ENCODE data around the gene MAK. TPM values are rescaled to one million over a fixed set of nuclear protein-coding genes. Genes with fewer than 3 reads are reported as not detected.
"Not testable (repeated sequence)": the region's sequence is repeated elsewhere in the genome, so short reads cannot be mapped to it uniquely, and the experiment has no call there.

The MAK gene
- total and polyA plus RNA-seq, 2 donors (not counting 1 experiment from before 2014, with no cell fraction given): 0.04 TPM; not detected in 1

- Histone ChIP-seq H3K79me2 (ENCODE audit: control insufficient read depth, insufficient read depth, low read length) (no peaks in the 10 kb centered on the region), H4K20me1 (ENCODE audit: control insufficient read depth, insufficient read depth, low read length, poor library complexity, severe bottlenecking) (no peaks in the 10 kb centered on the region), H3K27ac (ENCODE audit: low read length in 2 of 2) (no peak overlapping the region), H3K9ac (ENCODE audit: low read length) (no peak overlapping the region), H3K4me2 (replicated peaks; ENCODE audit: low read depth, low read length, poor library complexity, severe bottlenecking) (no peak overlapping the region), H3K27me3 (replicated peaks in 1 of 4; ENCODE audit: control extremely low read depth in 1 of 4, control insufficient read depth in 3 of 4, insufficient read depth in 4 of 4, low read length in 3 of 4) (no peaks in the 10 kb centered on the region), H3K36me3 (replicated peaks in 1 of 2; ENCODE audit: control extremely low read depth in 1 of 2, control insufficient read depth in 1 of 2, extremely low read depth in 1 of 2, insufficient read depth in 2 of 2, low read length in 1 of 2) (no peaks in the 10 kb centered on the region), H3K4me3 (ENCODE audit: control extremely low read depth in 1 of 5, extremely low read depth in 1 of 5, insufficient read depth in 1 of 5, low read depth in 2 of 5, low read length in 4 of 5) (no peak overlapping the region), H3K4me1 (ENCODE audit: control insufficient read depth in 2 of 2, insufficient read depth in 2 of 2, low read length in 2 of 2) (no peaks in the 10 kb centered on the region), H3K9me3 (ENCODE audit: control extremely low read depth in 1 of 3, control insufficient read depth in 2 of 3, insufficient read depth in 1 of 3, low read length in 2 of 3) (no peaks in the 10 kb centered on the region), H2AFZ (ENCODE audit: insufficient read depth, low read depth, low read length, poor library complexity, severe bottlenecking) (no peak overlapping the region)
- no peaks in the 10 kb centered on the region for H3K9me3 Mint-ChIP-seq (ENCODE audit: insufficient read depth)
- ATAC-seq (ENCODE audit: low read depth) (no peak), DNase-seq (no peak)
- no peak overlapping the region for H3K27ac Mint-ChIP-seq
- 90% methylated on average over 5 of the region's 8 CpGs for WGBS (ENCODE audit: insufficient coverage)
- TF ChIP-seq CTCF (IDR thresholded peaks at IDR 0.05) (no peak), EZH2 (IDR thresholded peaks at IDR 0.05; ENCODE audit: borderline replicate concordance, insufficient read depth, low read depth, low read length, poor library complexity, severe bottlenecking) (no peak)
- ChIA-PET CTCF (no interaction called here), POLR2A (no interaction called here)
- no peak overlapping the region for H3K4me3 Mint-ChIP-seq
- intact Hi-C loops (cut with micrococcal nuclease): no loop called here
- no peaks in the 10 kb centered on the region for H3K4me1 Mint-ChIP-seq
- H3K27me3 Mint-ChIP-seq: no peaks in the 10 kb centered on the region
These were observed 14.0 kb downstream of the MAK start for GRCh38 chr6:10824297-10824696.

- intact Hi-C loops (cut with micrococcal nuclease); H3K4me1 ChIP-seq (ENCODE audit: control insufficient read depth in 2 of 2, insufficient read depth in 2 of 2, low read length in 2 of 2); H3K4me1 Mint-ChIP-seq; H3K4me3 ChIP-seq (ENCODE audit: control extremely low read depth in 1 of 5, extremely low read depth in 1 of 5, insufficient read depth in 1 of 5, low read depth in 2 of 5, low read length in 4 of 5); H3K9me3 ChIP-seq (ENCODE audit: control extremely low read depth in 1 of 3, control insufficient read depth in 2 of 3, insufficient read depth in 1 of 3, low read length in 2 of 3); H3K27ac ChIP-seq (ENCODE audit: low read length in 2 of 2); H2AFZ ChIP-seq (ENCODE audit: insufficient read depth, low read depth, low read length, poor library complexity, severe bottlenecking); H4K20me1 ChIP-seq (ENCODE audit: control insufficient read depth, insufficient read depth, low read length, poor library complexity, severe bottlenecking); H3K4me2 ChIP-seq (replicated peaks; ENCODE audit: low read depth, low read length, poor library complexity, severe bottlenecking); DNase-seq; ATAC-seq (ENCODE audit: low read depth); H3K27ac Mint-ChIP-seq; H3K9ac ChIP-seq (ENCODE audit: low read length); H3K27me3 Mint-ChIP-seq; H3K36me3 ChIP-seq (replicated peaks in 1 of 2; ENCODE audit: control extremely low read depth in 1 of 2, control insufficient read depth in 1 of 2, extremely low read depth in 1 of 2, insufficient read depth in 2 of 2, low read length in 1 of 2); CTCF ChIA-PET; H3K9me3 Mint-ChIP-seq (ENCODE audit: insufficient read depth); H3K79me2 ChIP-seq (ENCODE audit: control insufficient read depth, insufficient read depth, low read length); H3K27me3 ChIP-seq (replicated peaks in 1 of 4; ENCODE audit: control extremely low read depth in 1 of 4, control insufficient read depth in 3 of 4, insufficient read depth in 4 of 4, low read length in 3 of 4); H3K4me3 Mint-ChIP-seq; POLR2A ChIA-PET: not testable (repeated sequence)
- 100% methylated on average over 3 of the region's 6 CpGs for WGBS (ENCODE audit: insufficient coverage)
These were observed 24.2 kb downstream of the MAK start for GRCh38 chr6:10814176-10814575.
